Activated T-helper 1 cell treated with anti-CD3 and anti-CD28 coated beads, Interleukin-12 subunit alpha, Interleukin-12 subunit beta, Interleukin-2, Interleukin-4 antibody, amounts not matched to agents 30 ng/mL and 10 ng/mL and 1 ng/mL, durations not matched to agents 14 hours and 24 hours and 36 hours (primary cell): ENCODE measurements around the gene TFAP2C. TPM values are rescaled to one million over a fixed set of nuclear protein-coding genes. Genes with fewer than 3 reads are reported as not detected.

ENCODE experiments used
- DNase-seq: peaks from one replicate; pipeline ENCODE4 v3.0.0; 2021; ENCODE audit warnings: low spot score
- H3K27ac Mint-ChIP-seq: one replicate; pipeline ENCODE4 v1.8.0; 2021; ENCODE audit warnings: mild to moderate bottlenecking, mixed read lengths
- H3K27me3 Mint-ChIP-seq: one replicate; pipeline ENCODE4 v1.8.0; 2022; ENCODE audit warnings: mild to moderate bottlenecking, moderate library complexity, mixed read lengths; ENCODE audit not compliant: insufficient read depth
- H3K36me3 Mint-ChIP-seq: one replicate; pipeline ENCODE4 v1.8.0; 2021; ENCODE audit warnings: low read depth, mixed read lengths
- H3K4me1 Mint-ChIP-seq: one replicate; pipeline ENCODE4 v1.8.0; 2021; ENCODE audit warnings: low read depth, mixed read lengths
- H3K4me3 Mint-ChIP-seq: one replicate; pipeline ENCODE4 v1.8.0; 2021; ENCODE audit warnings: mild to moderate bottlenecking, moderate library complexity, mixed read lengths
- H3K9me3 Mint-ChIP-seq: one replicate; pipeline ENCODE4 v1.8.0; 2021; ENCODE audit warnings: mixed read lengths
- intact Hi-C: fragments of 100-400 bp; cut with micrococcal nuclease; formaldehyde crosslinking; loops from one replicate; pipeline ENCODE4 v1.15.1; 2024
- total RNA-seq: library from RNA; stranded (reverse); gene quantifications from 2 replicates; pipeline ENCODE4 v1.2.3, GENCODE V29; 2022

The TFAP2C gene
- total RNA-seq, 1 donor from 2014 or later = not detected

GRCh38 chr20:56676001-56676400 is 46.9 kb downstream of the TFAP2C start:
- H3K9me3 Mint-ChIP-seq = no peaks in the 10 kb centered on the region
- H3K4me3 Mint-ChIP-seq = no peak overlapping the region
- no peak for DNase-seq
- intact Hi-C loops = no loop called here
- peaks cover 4% of the 10 kb centered on the region for H3K27me3 Mint-ChIP-seq
- H3K36me3 Mint-ChIP-seq = no peaks in the 10 kb centered on the region
- no peaks in the 10 kb centered on the region for H3K4me1 Mint-ChIP-seq
- H3K27ac Mint-ChIP-seq = no peak overlapping the region

GRCh38 chr20:56676679-56677078 is 47.6 kb downstream of the TFAP2C start:
- intact Hi-C loops = no loop called here
- no peak overlapping the region for H3K27ac Mint-ChIP-seq
- H3K27me3 Mint-ChIP-seq = peaks cover 4% of the 10 kb centered on the region
- H3K4me3 Mint-ChIP-seq = no peak overlapping the region
- H3K36me3 Mint-ChIP-seq = no peaks in the 10 kb centered on the region
- no peaks in the 10 kb centered on the region for H3K4me1 Mint-ChIP-seq
- DNase-seq = no peak
- H3K9me3 Mint-ChIP-seq = no peaks in the 10 kb centered on the region

GRCh38 chr20:56683077-56683865 is 54.2 kb downstream of the TFAP2C start:
- H3K27ac Mint-ChIP-seq = no peak overlapping the region
- no peaks in the 10 kb centered on the region for H3K36me3 Mint-ChIP-seq
- H3K4me3 Mint-ChIP-seq = no peak overlapping the region
- H3K4me1 Mint-ChIP-seq = no peaks in the 10 kb centered on the region
- no peaks in the 10 kb centered on the region for H3K9me3 Mint-ChIP-seq
- intact Hi-C loops = no loop called here
- no peak for DNase-seq
- H3K27me3 Mint-ChIP-seq = no peaks in the 10 kb centered on the region

- Mint-ChIP-seq H3K9me3 (no peaks in the 10 kb centered on the region), H3K36me3 (no peaks in the 10 kb centered on the region), H3K27ac (no peak overlapping the region), H3K27me3 (no peaks in the 10 kb centered on the region), H3K4me3 (no peak overlapping the region), H3K4me1 (no peaks in the 10 kb centered on the region)
- no peak for DNase-seq
- intact Hi-C loops = no loop called here
Measured at GRCh38 chr20:56685879-56686278, 56.8 kb downstream of the TFAP2C start.

- Mint-ChIP-seq H3K4me3 (no peak overlapping the region), H3K27ac (no peak overlapping the region), H3K4me1 (no peaks in the 10 kb centered on the region), H3K36me3 (no peaks in the 10 kb centered on the region), H3K9me3 (no peaks in the 10 kb centered on the region), H3K27me3 (no peaks in the 10 kb centered on the region)
- no peak for DNase-seq
- intact Hi-C loops = no loop called here
Measured at GRCh38 chr20:56687061-56687460, 58.0 kb downstream of the TFAP2C start.

- DNase-seq = no peak
- intact Hi-C loops = no loop called here
- Mint-ChIP-seq H3K4me1 (no peaks in the 10 kb centered on the region), H3K27ac (no peak overlapping the region), H3K27me3 (no peaks in the 10 kb centered on the region), H3K36me3 (no peaks in the 10 kb centered on the region), H3K4me3 (no peak overlapping the region), H3K9me3 (no peaks in the 10 kb centered on the region)
Measured at GRCh38 chr20:56688106-56688505, 59.0 kb downstream of the TFAP2C start.

Other genes with a start within 250 kb of the TFAP2C start
- 39.2 and 41.2 TPM in 2 replicates for gene AURKA, start 237.1 kb upstream of the TFAP2C start, total RNA-seq
- gene CSTF1, start 236.7 kb upstream of the TFAP2C start, total RNA-seq = 55.2 and 60.9 TPM in 2 replicates
- gene CASS4, start 217.0 kb upstream of the TFAP2C start, total RNA-seq = 6.7 and 7.8 TPM in 2 replicates
- 106 and 113 TPM in 2 replicates for gene RTF2, start 160.7 kb upstream of the TFAP2C start, total RNA-seq
- gene FAM209A, start 104.6 kb upstream of the TFAP2C start, total RNA-seq = 1.3 and 1.5 TPM in 2 replicates
- gene FAM209B, start 96.1 kb upstream of the TFAP2C start, total RNA-seq = 1.2 and 1.4 TPM in 2 replicates